Epithelial cell of proximal tubule (primary cell): ENCODE measurements around the gene PI4K2A. TPM values are rescaled to one million over a fixed set of nuclear protein-coding genes. Genes with fewer than 3 reads are reported as not detected.
"Not testable (repeated sequence)": the region's sequence is repeated elsewhere in the genome, so short reads cannot be mapped to it uniquely, and the experiment has no call there.

ENCODE experiments used
- DNase-seq: peaks from one replicate; pipeline ENCODE4 v3.0.0-alpha.2; 2011; ENCODE audit warnings: low read depth
- H3K4me3 ChIP-seq: 2 replicates; pipeline ENCODE4 v1.5.1; 2011; ENCODE audit warnings: low read depth, mild to moderate bottlenecking, low read length
- total RNA-seq: library from RNA; depleted of rRNA; stranded (reverse); fragments of >200 nt; gene quantifications from 2 replicates; pipeline ENCODE4 v1.2.3, GENCODE V29; 2015
- TF ChIP-seq, protein P1 (sequence below): conservative IDR thresholded peaks from 2 replicates; pipeline ENCODE4 v1.5.1; 2012; ENCODE audit warnings: low read depth, mild to moderate bottlenecking, low read length

PI4K2A gene
- total RNA-seq, 1 donor from 2014 or later = 14.0 TPM

DNA sequence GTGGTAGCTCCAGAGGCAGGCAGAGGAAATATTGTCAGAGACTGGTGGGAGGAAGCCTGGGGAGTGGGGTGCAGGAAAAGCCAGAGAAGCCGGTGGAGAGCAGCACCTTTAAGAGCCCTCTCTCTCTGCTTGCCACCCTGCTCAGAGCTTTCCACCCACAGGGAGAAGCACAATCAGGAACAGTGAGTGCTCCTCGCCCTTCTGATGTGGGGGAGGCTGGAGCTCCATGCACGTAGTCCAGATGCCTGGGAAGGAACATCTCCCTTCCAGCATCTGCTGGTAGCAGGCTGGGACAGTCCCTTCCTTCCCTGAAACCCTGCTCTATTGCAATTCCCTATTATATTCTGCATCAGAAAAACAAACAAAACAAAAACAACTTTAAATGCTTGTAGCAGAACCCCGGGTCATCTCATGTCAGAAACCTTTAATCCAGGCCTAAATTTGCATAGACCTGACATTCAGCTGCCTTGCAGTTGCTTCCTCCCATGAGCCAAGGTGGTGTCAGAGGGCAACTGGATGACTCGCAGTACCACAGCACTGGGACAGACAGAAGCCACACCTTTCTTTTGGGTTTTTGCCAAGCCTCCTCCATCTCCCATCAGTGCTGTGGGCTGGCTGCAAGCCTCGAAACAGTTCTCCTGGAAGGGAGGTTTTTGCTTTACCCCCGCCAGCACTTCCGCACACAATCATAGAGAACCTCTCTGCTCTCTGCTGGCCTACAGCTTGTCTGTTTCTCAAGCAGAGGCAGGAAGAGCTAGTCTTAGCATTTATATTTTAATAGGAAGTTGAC lies 33.5 kb downstream of the PI4K2A start:
- H3K4me3 ChIP-seq = no peak overlapping the region
- no peak for DNase-seq
- TF ChIP-seq, protein P1, sequence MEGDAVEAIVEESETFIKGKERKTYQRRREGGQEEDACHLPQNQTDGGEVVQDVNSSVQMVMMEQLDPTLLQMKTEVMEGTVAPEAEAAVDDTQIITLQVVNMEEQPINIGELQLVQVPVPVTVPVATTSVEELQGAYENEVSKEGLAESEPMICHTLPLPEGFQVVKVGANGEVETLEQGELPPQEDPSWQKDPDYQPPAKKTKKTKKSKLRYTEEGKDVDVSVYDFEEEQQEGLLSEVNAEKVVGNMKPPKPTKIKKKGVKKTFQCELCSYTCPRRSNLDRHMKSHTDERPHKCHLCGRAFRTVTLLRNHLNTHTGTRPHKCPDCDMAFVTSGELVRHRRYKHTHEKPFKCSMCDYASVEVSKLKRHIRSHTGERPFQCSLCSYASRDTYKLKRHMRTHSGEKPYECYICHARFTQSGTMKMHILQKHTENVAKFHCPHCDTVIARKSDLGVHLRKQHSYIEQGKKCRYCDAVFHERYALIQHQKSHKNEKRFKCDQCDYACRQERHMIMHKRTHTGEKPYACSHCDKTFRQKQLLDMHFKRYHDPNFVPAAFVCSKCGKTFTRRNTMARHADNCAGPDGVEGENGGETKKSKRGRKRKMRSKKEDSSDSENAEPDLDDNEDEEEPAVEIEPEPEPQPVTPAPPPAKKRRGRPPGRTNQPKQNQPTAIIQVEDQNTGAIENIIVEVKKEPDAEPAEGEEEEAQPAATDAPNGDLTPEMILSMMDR = no peak

DNA sequence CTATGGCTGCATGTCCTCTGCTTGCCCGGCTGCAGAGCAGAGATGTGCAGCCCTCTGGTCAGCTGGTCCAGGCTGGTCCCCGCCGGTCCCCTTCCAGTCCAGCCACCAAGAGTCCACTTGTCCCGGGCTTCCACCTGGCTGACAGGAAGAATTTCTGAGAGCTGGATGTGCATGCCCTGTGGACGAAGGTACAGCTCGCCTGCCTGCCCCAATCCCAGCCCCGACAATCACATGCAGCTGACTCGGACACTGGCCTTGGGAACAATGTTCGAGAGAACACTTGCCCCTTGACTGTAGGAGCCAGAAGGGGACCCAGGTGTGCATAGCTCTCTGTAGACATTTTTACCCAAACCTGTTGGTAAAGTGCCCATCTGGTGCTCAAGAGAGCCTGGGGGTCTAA lies 34.8 kb downstream of the PI4K2A start:
- TF ChIP-seq, protein P1 = no peak
- no peak overlapping the region for H3K4me3 ChIP-seq
- no peak for DNase-seq

DNA sequence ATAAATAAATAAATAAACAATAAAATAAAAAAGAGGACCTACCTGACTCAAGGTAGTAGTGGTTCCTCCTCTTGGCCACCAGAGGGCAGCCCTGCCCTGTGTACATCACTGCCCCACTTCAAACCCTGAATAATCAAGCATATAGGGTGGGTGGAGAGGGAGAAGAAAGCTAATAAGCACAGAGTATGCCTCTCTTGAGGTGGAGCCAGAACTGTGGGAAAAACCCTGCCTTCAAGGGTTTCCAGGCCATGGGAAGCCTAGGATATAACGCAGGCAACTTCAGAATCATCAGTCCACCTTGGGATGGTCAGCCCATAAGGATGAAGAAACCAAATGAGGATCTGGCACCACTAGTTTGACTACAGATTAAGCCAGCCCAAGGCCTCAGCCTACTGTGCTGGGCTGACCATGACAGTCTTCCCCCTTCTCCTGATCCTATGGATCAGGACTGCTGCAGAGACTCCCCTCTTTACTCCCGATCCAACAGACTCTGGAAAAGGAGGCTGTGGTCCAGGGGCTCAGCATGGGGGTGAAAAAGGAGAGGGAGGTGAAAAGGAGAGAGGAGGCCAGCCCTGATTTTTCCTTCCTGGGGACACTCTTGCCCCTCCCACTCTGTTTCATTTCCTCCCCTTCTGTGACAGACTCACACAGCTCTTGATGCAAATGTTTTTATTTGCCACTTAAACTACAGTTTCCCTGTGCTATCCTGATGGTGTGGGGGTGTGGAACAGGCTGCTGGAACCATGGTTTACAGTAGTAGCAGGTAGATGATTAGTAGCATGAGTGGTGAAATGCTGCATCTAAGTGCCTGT lies 36.5 kb downstream of the PI4K2A start:
- no peak for DNase-seq
- H3K4me3 ChIP-seq = no peak overlapping the region
- TF ChIP-seq, protein P1 = peak; percentile 93

DNA sequence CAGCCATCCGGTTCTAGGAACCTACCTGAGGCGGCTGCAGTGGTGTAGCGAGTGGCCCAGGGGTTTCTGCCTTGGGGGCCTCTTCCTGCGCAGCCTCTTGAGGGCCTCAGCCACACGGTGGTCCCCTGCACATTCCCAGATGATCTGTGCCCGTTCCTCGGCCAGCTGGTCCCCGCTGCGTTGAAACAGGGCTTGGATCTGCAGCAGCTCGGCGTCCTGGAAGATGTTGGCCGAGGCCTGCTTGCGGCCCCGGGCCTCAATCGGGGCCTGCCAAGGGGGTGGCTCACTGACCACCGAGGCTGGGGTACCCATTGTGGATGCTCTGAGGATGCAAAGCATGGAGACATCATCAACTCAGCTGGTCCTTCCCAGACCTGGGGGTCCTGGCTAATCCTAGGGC lies 39.1 kb downstream of the PI4K2A start:
- no peak overlapping the region for H3K4me3 ChIP-seq
- TF ChIP-seq, protein P1 = no peak
- DNase-seq = no peak

DNA sequence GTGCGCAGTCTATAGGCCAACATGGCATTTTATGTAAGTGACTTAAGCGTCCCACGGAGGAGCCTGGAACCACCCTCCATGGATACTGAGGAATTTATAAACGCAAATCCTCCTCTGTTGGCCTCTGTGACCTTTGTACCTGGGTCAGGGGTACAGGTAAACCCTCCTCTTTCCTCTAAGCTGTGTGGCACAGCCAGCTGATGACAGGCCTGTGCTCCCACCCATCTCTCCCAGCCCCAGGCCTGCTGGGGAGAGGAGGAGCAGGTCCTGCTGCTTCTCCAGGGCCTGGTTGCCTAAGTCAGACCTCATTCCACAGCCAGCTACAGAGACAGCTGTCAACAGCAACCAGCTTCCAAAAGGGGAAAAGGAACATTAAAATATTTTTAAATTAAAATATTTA lies 41.6 kb downstream of the PI4K2A start:
- TF ChIP-seq, protein P1 = no peak
- H3K4me3 ChIP-seq = no peak overlapping the region
- DNase-seq = no peak

DNA sequence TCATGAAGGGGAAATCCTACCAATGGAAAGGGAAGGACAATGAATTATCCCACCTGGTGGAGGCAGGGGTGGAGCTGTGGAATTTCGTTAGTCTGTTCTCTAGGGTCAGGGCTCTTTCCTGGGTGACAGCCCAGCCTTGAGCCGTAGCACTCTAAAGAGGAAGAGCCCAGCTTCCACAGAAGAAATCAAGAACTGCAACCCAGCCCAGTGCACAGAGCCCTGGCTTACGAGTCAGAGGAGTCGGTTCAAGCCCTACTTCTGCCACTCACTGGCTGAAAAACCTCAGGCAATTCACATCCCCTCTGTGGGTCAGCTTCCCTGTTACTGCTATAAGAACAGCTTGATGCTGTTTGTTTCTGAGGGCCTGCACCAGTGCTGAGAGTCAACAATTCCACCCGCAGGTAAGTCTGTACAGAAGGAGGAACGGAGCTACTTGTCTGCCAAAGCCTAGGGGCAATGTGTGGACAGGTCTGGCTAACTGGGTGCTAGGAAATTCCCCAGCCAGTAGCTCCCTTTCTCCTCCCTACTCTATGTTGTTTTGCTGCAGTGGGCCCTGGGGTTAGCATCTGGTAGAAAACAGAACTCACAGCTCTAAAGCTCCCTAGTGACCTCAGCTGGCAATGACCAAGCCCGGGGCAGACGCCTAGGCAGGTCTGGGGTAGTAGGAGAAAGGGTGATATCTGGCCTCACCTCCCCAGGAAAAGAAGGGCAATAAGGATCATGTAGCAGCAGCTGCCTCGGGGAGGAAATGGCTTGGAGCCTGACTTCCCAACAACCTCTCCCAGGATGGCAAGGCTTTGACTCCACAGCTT lies 43.3 kb downstream of the PI4K2A start:
- no peak for DNase-seq
- H3K4me3 ChIP-seq = peak overlapping the region; percentile 11
- TF ChIP-seq, protein P1 = peak; percentile 17

DNA sequence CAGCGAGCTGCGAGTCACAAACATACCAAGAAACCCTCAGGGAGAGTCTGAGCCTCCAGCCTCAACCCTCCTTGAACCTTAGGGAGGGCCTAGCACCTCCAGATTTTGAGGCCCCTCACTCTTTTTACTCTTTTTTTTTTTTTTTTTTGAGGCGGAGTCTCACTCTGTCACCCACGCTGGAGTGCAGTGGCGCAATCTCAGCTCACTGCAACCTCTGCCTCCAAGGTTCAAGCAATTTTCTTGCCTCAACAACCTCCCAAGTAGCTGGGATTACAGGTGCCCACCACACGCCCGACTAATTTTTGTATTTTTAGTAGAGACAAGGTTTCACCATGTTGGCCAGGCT lies 43.9 kb downstream of the PI4K2A start:
- H3K4me3 ChIP-seq, DNase-seq: not testable (repeated sequence)
